HUDEP-2 (cell line): Measurements from ENCODE around the gene HPCAL1.

Experiments used
- DNase-seq, 76 experiments: peaks; one replicate each; lab custom pipeline; 2025; ENCODE audit not compliant: unreplicated experiment in 76 of 76; lab: John Stamatoyannopoulos, UW

The HPCAL1 gene

DNA sequence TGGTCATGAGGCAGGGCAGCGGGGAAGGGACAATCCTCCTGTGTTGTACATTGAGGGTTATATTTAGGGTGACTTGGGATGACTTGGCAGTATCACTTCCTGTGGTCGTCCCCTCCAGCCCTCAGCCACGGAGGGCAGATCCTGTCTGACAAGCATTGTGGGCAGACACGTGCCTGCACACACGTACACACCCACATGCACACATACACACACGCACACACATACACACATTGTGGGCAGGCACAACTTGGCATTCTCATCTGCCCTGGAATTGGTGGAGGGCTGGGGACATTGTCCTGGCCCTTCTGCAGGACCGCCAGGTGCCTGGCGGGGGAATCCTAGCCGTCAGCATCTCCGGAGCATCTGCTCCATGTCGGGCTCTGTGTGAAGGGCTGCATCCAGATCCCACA, 97.9 kb downstream of the HPCAL1 start:
- DNase-seq, result no peak

DNA sequence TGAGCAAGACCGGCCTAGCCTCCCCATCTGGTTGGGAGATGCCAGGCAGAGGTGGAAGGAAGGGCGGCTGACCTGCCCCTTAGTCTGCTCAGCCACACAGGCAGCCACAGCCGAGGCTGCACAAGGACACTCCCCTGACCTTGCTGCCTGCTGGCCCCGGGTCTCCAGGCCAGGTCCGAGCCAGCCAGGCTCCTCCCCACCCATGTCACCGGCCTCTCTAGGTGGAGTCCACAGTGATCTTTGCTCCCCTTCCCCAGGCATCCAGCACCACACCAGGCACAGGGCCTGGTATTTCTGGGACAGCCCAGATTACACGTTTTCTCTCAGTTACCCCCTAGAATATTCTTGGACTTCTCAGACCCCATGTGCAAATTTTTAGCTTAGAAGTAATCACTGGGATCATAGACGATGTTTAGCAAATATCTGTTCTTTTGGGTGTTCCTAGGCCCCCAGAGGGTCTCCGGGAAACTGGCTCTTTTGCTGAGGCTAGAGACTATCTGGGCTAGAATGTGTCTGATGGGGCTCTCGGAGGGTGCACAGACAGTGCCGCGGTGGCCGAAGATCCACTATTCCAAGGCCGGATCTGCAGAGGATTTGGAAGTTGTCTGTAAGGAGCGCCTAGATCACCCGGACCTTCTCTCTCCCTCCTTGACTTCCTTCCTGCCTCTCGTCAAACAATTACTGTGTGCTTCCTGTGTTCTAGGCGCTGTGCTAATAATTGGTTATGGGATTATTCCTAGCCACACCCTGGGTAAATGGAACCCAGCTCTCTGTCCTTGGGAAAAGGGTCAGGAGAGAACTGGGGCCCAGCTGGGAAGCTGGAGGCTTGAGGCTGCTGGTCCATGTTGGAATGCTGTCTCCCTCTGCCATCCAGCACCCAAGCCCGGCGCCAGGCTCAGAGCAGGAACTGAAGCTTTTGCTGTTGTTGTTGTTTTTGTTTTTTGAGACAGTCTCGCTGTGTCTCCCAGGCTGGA, 98.6 kb downstream of the HPCAL1 start:
- no peak for DNase-seq

DNA sequence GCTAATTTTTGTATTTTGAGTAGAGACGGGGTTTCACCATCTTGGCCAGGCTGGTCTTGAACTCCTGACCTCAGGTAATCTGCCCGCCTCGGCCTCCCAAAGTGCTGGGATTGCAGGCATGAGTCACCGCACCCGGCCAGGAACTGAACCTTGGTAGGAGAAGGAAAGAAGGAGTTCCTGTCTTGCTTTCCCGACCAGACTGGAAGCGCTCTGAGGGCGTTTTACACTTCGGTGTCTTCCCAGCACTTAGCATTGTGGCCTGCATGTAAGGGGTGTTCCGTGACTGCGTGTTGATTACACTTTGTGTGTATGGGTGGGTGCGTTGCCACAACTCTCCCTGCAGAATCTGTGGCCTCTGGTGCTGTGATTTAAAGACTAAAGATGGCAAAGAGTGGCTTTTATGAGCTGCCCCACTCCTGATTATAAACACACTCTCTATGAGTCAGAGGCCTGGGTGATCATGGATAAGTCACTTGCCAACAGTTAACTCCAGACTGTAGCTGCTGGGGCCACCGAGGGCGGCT, 99.4 kb downstream of the HPCAL1 start:
- DNase-seq, result peak in 2 of 76 experiments; percentile 5 to 13

DNA sequence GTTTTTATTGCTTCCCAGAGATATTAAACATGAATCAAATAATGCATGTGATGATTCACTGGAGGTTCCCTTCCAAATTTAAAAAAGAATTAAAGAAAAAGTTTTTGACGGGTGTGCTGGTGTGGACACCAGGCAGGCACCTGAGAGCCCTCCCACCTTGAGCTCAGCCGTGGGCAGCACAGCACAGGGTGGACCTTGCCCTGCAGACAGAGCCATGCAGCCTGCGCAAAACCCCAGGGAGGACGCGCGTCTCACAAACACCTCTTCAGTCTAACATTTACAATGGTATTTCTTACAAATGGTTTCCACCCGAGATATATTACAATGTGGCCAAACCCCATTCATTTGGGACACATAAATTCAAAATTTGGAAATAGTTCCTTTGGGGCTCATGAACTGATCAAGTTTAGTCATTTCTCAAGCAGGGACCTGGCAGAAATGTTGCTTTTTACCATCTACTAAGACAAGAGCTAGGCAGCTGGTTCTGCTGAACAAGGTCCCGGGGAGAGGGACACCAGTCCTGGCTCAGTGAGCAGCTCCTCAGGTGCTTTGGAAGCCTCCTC, 100.0 kb downstream of the HPCAL1 start:
- DNase-seq, result no peak

DNA sequence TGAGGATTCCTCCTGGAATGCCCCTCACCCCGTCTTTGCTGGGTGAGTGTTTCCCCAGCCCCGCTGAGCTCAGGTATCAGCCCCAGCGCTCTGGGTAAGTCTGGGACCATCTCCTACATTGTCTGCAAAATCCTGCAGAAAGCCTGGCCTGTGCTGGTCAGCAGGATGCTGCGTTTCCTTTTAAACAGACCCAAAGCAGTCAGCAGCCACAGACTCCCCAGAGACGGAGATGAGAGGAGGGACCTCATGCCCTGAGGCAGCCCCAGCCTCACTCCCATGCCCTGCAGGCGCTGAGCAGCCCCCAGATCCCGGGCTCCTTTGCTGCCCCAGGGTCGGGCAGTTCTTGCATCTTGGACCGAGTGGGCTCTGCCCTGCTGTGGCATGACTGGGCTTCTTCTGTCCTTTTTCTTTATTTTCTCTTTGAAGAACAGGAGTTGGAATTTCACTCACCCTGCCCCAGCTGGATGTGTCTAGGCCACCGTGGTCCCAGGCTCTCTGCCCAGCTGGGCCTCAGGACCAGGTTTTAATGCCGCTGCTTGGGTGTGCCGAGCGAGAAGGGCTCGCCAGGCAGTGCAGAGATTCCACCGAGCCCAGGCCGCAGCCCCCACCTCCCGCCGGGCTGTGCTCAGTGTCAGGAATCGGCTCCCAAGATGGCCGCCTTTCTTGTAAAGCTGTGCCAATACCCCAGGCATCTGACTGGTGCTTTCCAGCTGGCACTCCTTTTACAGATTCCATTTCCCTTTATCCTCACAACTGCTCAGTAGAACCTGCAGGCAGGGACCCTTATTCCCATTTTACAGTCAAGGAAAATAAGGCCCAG, 101.8 kb downstream of the HPCAL1 start:
- DNase-seq, result no peak

DNA sequence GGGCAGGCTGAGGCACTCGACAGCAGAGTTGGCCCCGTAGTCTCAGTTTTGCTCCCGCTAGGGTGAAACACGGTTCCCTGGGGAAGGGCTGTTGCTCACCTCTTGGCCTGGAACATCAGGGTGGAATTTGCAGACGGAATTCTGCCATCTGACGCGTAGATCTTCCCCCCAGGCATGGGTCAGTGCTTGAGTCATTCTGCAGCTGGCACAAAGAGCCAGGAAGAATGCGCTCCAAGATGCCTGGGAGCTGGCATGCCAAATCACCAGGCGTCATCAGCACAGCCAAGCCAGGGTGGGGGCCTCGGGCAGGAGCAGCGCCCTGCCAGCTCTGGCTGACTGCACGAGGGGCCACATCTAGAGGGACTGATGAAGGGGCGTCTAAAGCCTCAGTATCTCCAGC, 102.7 kb downstream of the HPCAL1 start:
- no peak for DNase-seq

DNA sequence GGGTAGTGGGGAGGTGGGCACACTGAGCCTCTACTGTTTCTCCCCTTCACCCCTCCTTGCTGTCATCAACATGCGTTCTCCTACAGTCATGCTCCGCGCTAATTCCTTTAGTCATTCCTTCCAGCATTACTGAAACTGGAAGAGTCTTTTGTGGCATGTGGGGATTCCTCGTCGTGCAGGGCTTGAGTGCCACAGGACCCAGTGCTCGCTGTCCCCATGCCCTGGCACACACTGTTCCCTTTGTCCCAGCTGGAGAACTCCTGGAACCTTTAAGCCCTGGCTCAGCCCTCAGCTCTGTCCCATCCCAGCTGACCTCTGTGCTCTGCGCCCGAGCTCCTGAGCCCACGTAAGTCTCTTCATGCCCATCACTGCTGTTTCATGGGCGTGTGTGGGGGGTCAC, 103.3 kb downstream of the HPCAL1 start:
- DNase-seq, result no peak

DNA sequence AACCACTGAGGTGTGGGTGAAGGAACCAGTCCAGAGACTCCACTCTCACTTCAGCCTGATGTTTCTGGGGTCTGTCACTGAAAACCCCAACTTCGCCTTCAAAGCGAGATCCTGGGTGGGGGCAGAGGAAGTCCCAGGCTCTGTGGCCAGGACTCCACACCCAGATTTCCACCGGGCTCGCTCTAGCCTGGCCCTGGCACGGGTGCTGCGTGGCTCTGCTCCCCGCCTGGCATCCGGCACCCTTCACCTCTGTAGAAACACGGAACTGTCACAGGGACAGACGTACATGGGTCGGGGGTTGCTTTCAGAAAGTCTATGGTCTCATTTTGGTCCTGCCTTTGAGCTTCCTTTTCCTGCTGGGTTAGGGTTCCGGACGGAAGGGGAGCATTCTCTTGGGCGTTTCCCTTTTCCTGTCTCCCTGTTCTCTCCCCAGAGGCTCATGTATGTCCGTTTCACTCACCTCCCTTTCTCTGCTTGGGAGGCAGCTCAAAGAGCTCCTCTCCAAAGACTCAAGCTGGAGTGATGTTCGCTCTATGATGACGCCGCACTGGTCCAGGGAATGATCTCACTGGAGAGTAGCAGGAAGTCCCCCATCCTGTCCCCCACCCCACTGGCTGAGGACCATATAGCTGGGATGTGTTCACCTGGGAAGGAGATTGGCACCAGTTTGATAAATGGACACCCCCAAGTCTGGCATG, 103.9 kb downstream of the HPCAL1 start:
- no peak for DNase-seq

DNA sequence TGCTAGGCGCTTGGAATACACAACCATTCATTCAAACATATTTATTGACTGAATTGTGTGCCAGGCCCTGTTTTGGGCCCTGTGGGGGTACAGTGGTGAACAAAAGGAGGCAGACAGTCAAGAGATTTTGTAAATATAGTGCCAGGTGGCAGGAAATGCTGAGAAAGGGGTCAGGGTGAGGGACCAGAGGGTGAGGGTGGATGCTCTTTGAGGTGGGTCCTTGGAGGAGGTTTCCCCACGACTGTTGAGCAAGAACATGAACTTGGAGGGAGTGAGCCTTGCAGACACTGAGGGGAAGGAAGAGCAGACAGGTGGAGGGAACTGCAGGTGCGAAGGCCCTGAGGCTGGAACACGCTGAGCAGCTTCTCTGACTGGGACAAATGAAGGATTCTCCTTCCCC, 104.7 kb downstream of the HPCAL1 start:
- DNase-seq, result no peak

DNA sequence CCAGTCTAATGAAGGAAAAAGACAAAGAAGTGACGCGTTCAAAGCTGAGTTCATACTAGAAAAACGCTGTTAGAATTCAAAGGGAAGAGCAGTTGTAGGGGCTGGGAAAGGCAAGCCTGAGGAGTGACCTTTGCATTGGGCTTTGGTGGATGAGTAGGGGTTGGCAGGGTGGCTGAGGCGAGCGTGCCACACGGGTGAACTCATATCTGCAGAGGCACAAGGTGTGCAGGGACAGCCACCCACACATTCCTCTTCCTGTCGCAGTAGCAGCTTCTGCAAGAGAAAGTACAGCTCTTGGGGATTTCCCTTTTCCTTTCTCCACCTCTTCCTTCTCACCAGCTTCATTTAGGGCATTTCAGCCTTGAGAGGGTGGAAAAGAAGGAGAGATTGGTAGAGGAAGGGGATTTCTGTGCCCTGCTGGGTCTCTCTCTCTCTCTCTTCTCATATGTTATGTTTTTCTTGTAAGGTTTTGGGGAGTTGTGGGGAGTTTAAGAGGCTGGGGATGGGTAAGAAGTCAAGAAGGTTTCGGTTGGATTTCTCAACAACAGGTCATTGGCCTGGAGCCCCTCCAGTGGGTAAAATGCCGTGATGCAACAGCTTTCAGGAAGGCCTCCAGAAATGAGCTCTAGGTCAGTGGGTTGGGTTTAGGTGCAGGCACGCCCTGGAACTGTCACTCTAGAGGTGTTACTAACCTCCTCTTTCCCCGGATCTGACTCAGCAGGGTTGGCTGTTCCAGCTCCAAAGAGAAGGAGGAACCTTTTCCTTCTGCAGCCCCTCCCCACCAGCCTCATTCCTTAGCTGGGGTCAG, 105.3 kb downstream of the HPCAL1 start:
- DNase-seq, result peak in 45 of 76 experiments; percentile 4 to 70 (median 34)

DNA sequence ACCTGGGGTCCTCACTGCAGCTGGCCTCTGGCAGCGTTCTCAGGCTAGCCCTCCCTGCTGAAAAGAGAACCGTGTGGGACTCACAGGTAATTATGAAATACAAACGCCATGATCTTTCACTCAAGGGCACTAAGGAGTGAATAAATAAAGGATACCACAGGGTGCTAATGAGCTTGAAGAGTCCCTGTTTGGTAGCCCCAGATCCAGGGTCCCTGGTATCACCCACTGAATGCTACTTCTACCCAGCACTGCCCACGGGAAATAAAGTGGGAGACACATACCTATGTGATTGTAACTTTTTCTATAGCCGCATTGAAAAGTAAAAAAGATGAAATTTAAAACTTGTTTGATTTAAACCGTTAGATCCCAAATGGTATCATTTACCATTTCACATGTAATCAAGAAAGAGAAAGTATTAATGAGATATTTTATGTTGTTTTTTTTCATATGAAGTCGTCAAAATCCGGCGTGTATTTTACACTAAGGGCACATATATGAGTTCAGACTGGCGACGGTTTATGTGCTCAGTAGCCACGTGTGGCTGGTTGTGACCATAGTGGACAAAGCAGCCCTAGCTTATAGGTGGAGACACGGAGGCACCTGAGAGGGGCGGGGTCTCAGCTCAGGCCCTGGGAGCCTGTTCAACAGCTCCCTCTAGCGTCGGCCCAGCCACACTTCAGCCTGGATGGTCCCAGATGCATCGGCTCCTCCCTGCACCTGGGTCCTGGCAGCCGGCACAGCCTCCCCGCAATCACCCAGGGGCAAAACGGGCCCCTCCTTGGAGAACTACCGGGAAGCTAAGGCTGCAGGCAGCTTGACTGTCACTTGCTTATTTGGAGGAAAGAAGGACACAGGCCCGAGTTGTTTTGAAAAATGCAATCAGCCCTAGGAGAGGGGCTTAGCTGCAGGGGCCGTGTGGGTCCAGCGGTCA, 106.2 kb downstream of the HPCAL1 start:
- peak in 68 of 76 experiments; percentile 6 to 82 (median 54) for DNase-seq

DNA sequence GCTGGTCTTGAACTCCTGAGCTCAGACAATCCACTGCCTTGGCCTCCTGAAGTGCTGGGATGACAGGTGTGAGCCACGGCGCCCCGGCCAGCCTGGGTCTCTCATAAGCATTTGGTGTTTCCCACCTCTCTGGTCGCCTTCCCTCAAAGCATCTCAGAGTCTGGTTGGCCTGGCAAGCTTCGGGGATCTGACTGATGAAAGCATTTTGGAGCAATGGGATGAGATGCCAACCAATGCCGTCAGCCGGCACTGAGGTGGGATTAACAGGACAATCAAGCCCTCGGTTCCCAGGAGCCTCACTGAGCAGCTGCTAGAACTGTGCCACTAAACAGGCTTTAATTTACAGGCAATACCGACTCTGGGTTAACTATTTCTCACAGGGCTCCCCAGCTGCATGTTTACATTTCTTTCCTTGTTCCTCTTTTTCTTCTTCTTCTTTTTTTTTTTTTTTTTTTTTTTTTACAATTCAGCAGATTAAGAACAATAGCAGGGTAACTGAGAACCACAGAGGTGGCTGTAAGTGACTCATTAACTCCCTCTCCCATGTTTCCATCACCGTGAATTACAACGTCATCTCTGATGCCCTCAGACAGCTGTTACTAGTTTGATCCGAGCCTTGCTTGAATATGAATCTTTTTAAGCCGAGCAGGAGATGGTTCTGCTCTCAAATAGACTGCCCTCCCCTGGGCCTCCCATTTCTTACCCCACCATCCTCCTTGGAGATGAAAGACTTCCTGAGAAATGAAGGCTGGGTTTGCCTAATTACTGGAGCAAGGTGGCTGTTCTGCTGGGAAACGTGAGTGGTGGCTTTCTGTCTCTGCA, 107.5 kb downstream of the HPCAL1 start:
- DNase-seq, result peak in 1 of 76 experiments; percentile 20

DNA sequence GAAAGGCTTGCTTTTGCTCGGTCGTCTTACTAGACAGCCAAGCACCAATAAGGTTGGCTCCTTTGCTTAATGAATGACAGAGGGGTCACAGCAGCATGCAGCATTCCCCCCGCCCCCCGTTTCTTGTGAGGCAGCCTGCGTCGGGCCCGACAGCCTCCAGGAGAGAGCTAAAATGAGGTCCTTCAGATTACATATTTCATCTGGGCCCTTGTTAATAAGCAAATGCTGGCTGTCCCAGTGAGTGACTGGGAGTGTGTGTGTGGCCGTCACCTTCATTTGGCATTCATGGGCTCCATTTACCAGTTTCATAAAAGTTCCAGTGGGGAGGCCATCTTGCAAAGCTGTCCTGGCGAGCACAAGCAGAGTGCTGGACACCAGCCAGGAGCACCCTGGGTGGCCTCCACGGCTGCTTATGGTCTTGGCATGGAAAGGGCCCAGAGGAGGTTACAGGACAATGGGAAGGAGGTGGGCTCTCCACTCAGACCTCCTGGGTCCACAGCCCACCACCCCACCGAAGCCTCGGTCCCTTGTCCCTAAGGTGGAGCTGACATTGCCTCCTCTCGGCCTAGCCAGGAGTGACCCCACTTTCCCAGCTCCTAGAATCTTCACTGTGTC, 108.2 kb downstream of the HPCAL1 start:
- no peak for DNase-seq

DNA sequence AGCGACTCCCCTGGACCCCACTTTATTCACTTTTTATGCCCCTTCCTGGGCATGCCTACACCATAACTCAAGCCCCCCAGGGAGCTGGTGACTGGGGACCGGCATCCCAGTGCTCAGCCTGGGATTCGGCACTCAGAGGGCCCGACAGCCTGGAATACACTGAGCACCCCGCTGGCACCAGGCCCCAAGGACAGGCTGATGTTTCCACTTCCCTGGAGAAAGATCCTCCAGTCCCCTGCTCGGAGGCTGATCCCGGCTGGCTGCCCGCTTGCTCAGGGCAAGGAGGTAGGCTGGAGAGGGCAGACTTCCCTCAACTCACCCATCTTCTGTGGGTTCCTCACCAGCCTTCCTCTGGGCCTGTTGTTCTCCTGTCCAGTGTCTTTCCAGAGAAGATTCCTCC, 108.9 kb downstream of the HPCAL1 start:
- no peak for DNase-seq

DNA sequence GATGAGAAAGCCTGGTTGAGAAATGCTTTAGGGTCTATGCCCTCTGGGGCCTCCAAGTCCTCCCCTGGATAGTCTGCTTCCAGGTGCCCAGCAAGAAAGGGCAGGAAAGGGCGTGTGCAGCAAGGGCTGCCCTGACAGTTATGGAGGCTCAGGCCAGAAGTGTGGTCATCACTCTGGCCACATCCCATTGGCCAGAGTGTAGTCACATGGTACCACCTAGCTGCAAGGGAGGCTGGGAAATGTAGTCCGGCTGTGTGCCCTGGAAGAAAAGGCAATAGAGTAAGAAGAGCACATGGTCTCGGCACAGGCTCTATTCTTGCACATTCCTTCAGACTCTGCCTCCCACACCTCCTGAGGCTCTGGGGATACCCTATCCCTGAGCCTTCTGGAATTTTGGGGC, 109.7 kb downstream of the HPCAL1 start:
- peak in 30 of 76 experiments; percentile 3 to 51 (median 26) for DNase-seq

DNA sequence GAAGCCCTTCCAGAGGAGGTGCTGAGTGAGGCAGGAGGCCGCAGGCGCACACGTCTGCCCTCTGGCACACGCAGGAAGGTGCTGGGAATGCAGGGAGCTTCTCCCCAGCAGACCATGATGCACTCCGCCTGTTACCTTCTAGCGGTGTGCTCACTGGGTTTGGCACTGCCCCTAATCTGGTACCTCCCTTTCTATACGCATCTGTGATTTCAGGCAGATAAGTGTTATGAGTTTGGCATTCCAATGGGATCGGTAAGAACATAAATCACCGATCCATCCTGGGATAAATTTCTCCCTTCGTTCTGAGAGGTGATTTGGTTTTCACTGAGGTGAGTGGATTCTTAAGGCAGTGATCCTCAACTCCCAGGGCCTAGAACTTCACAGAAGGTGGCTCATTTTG, 110.8 kb downstream of the HPCAL1 start:
- DNase-seq, result no peak

DNA sequence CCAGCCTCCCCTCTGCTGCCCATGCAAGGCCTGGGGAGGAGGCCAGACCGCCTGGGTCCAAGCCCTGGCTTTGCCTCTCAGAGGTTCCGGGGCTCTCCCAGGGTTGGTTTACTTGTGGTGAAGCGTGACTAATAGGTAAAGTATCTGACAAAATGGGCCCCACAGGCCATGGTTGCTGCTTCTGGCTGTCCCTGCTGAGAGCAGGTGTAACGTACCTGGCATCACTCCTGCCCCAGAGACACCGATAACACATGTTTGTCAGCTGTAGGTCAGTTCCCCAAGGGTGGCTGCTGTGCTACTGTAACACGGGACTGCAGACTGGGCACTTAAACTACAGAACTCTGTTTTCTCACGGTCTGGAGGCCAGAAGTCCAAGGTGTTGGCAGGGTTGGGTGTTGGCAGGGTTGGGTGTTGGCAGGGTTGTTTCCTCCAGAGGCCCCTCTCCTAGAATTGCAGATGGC, 111.3 kb downstream of the HPCAL1 start:
- DNase-seq, result no peak
